Activated B cell treated with CpG ODN at 0.5 μM for 24 hours (primary cell): ENCODE measurements around the gene SHISA9. TPM values are rescaled to one million over a fixed set of nuclear protein-coding genes. Genes with fewer than 3 reads are reported as not detected.

Source experiments
- ATAC-seq: fragments of 200-7000 bp; cut with Tn5 transposase; one replicate; pipeline ENCODE4 v1.10.0; 2021; ENCODE audit warnings: low read depth, mild to moderate bottlenecking, moderate library complexity
- CTCF ChIA-PET: fragments of 350-600 bp; sonication (Branson Sonifier 250); formaldehyde crosslinking; loops from one replicate; lab custom pipeline; 2021; ENCODE audit warnings: antibody characterized with exemption; lab: Charles Lee
- POLR2A ChIA-PET: fragments of 350-600 bp; sonication (Branson Sonifier 250); formaldehyde crosslinking; loops from one replicate; lab custom pipeline; 2021; ENCODE audit warnings: antibody characterized with exemption; lab: Charles Lee
- DNase-seq: peaks from one replicate; pipeline ENCODE4 v3.0.0; 2022
- H3K27ac Mint-ChIP-seq: one replicate; pipeline ENCODE4 v1.8.0; 2020; ENCODE audit warnings: mixed read lengths
- H3K27me3 Mint-ChIP-seq: one replicate; pipeline ENCODE4 v1.8.0; 2021; ENCODE audit warnings: mixed read lengths
- H3K36me3 Mint-ChIP-seq: one replicate; pipeline ENCODE4 v1.8.0; 2021; ENCODE audit warnings: low read depth, mixed read lengths
- H3K4me1 Mint-ChIP-seq: one replicate; pipeline ENCODE4 v1.8.0; 2021; ENCODE audit warnings: mixed read lengths
- H3K4me3 Mint-ChIP-seq: one replicate; pipeline ENCODE4 v1.8.0; 2020; ENCODE audit warnings: mild to moderate bottlenecking, mixed read lengths
- H3K9me3 Mint-ChIP-seq: one replicate; pipeline ENCODE4 v1.8.0; 2020; ENCODE audit warnings: mixed read lengths
- intact Hi-C: fragments of 100-400 bp; cut with micrococcal nuclease; formaldehyde crosslinking; loops from one replicate; pipeline ENCODE4 v1.15.1; 2024
- total RNA-seq: library from RNA; stranded (reverse); gene quantifications from 2 replicates; pipeline ENCODE4 v1.2.3, GENCODE V29; 2022
- TF ChIP-seq, protein P1 (sequence below): fragments of 200-600 bp; IDR thresholded peaks from one replicate; pipeline ENCODE4 v1.8.0; 2022; ENCODE audit warnings: antibody characterized with exemption, mild to moderate bottlenecking

SHISA9 gene
- total RNA-seq, 1 donor from 2014 or later: 0.07 TPM

DNA sequence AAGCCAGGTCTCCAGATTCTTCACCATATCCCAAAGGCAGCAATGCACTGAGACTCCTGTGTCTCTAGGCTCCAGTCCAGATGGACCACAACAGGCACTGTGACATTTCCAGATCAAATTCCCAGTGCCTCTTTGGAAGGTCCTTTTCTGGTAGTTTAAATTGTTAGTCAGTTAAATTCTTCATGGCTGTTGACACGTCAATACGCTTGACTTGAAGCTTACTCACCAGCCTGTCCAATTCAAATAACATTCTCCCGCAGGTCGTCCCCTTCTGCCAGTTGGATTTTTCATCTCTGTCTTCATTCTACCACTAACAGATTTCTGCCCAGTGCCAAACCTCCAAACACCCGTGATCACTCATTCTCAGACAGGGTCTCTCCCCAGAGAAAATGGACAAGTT is 86.7 kb downstream of the SHISA9 start:
- Mint-ChIP-seq H3K36me3 (no peaks in the 10 kb centered on the region), H3K9me3 (peaks cover 3% of the 10 kb centered on the region), H3K4me3 (no peak overlapping the region), H3K4me1 (no peaks in the 10 kb centered on the region), H3K27me3 (no peaks in the 10 kb centered on the region), H3K27ac (no peak overlapping the region)
- ATAC-seq (no peak), DNase-seq (no peak)
- intact Hi-C loops: no loop called here
- ChIA-PET CTCF (no interaction called here), POLR2A (no interaction called here)
- TF ChIP-seq, protein P1, sequence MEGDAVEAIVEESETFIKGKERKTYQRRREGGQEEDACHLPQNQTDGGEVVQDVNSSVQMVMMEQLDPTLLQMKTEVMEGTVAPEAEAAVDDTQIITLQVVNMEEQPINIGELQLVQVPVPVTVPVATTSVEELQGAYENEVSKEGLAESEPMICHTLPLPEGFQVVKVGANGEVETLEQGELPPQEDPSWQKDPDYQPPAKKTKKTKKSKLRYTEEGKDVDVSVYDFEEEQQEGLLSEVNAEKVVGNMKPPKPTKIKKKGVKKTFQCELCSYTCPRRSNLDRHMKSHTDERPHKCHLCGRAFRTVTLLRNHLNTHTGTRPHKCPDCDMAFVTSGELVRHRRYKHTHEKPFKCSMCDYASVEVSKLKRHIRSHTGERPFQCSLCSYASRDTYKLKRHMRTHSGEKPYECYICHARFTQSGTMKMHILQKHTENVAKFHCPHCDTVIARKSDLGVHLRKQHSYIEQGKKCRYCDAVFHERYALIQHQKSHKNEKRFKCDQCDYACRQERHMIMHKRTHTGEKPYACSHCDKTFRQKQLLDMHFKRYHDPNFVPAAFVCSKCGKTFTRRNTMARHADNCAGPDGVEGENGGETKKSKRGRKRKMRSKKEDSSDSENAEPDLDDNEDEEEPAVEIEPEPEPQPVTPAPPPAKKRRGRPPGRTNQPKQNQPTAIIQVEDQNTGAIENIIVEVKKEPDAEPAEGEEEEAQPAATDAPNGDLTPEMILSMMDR: no peak

DNA sequence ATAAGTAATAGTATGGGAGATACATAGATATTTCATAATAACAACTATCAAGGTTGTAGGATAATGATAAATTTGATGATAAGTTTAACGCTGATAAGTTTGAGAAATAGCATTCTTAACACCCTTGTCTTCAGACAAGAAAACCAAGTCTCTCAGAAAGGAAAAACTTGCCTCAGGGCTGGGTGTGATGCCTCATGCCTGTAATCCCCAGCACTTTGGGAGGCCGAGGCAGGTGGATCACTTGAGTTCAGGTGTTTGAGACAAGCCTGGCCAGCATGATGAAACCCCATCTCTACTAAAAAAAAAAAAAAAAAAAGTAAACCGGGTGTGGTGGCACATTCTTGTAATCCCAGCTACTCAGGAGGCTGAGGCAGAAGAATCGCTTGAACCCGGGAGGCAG is 90.7 kb downstream of the SHISA9 start:
- TF ChIP-seq, protein P1: no peak
- no peaks in the 10 kb centered on the region for H3K4me1 Mint-ChIP-seq
- DNase-seq: no peak
- no peak overlapping the region for H3K4me3 Mint-ChIP-seq
- CTCF ChIA-PET: no interaction called here
- ATAC-seq: no peak
- no peaks in the 10 kb centered on the region for H3K27me3 Mint-ChIP-seq
- intact Hi-C loops: no loop called here
- H3K9me3 Mint-ChIP-seq: peaks cover 3% of the 10 kb centered on the region
- no peak overlapping the region for H3K27ac Mint-ChIP-seq
- H3K36me3 Mint-ChIP-seq: no peaks in the 10 kb centered on the region
- POLR2A ChIA-PET: no interaction called here

DNA sequence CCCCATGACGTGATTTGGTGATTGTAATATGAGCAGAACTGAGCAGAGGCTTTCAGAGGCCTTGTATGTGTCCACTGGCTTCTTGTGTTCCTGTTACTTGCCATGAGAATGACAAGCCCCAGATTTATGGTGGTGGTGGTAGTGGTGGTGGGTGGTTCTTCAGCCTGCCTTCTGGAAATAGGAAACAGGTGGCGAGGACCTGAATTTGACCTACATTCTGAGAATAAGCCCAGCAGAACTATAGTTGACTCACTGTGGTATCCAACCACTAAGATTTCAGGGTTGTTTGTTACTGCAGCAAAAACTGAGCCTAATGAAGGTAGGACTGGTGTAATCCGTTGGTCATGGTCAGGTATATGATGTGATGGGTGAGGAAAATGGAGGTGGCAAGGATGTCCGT is 93.0 kb downstream of the SHISA9 start:
- ChIA-PET CTCF (no interaction called here), POLR2A (no interaction called here)
- DNase-seq (no peak), ATAC-seq (no peak)
- TF ChIP-seq, protein P1: no peak
- H3K9me3 Mint-ChIP-seq: no peaks in the 10 kb centered on the region
- H3K27me3 Mint-ChIP-seq: no peaks in the 10 kb centered on the region
- H3K4me1 Mint-ChIP-seq: no peaks in the 10 kb centered on the region
- no peak overlapping the region for H3K27ac Mint-ChIP-seq
- no peaks in the 10 kb centered on the region for H3K36me3 Mint-ChIP-seq
- no peak overlapping the region for H3K4me3 Mint-ChIP-seq
- intact Hi-C loops: no loop called here

DNA sequence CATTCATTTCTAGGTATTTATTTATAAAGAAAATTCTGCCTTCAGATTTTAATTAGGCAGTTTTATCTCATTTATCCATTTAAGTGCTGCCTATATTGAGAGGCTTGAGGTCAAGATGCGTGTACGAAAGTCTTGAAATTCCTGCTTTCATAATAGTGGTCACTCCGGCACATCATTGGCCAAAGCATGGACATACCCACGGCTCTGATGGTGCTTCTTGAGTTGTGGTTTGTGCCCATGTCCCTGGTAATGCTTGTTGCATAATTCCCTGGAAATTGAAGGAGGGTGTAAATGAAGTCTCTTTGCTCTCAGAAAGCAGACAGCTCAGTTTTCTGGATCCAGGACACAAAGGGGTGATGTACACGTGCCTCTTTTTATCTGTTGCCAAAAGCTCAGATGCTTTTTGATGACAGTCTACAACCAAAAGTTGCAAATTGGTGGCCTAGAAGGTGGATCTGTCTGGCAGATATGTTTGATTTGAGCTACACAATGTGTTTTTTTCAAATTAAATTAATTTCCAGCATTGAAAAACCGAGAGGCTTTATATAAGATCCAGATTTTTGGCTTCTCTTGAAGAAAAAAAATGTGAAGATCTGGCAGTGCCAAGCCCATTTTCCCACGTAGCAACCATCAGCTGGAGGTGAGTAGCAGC is 94.4 kb downstream of the SHISA9 start:
- DNase-seq (no peak), ATAC-seq (no peak)
- Mint-ChIP-seq H3K36me3 (no peaks in the 10 kb centered on the region), H3K27ac (no peak overlapping the region), H3K9me3 (no peaks in the 10 kb centered on the region), H3K27me3 (no peaks in the 10 kb centered on the region), H3K4me1 (no peaks in the 10 kb centered on the region), H3K4me3 (no peak overlapping the region)
- intact Hi-C loops: no loop called here
- TF ChIP-seq, protein P1: no peak
- POLR2A ChIA-PET: no interaction called here
- CTCF ChIA-PET: no interaction called here

DNA sequence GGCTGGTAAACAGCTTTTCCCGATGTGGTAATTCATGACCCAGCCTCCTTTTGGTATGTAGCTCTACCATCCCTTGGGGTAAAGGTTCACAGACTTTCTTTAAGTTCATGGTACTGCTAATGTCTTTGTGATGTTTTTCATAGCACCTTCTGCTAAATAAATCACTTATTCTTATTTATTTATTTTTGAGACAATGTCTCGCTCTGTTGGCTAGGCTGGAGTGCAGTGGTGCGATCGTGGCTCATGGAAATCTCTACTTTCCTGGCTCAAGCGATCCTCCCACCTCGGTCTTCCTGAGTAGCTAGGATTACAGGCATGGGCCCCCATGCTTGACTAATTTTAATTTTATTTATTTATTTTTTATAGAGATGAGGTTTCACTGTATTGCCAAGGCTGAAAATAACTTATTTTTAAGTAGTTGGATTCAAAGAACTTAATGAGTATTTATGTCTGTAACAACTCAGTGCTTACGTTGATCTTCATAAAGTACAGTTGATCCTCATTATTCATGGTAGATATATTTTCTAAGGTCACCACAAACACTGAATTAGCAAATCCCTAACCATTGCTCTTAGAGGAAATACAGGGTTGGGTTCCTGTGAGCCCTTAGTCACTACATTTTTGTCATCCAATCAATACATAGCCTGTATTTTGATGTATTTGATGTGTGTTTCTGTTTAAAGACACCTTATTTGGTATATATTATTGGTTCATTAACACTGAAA is 97.1 kb downstream of the SHISA9 start:
- no peaks in the 10 kb centered on the region for H3K36me3 Mint-ChIP-seq
- peaks cover 2% of the 10 kb centered on the region for H3K27me3 Mint-ChIP-seq

More for the DNA sequence above, 97.1 kb downstream of the SHISA9 start:
- H3K27ac Mint-ChIP-seq: no peak overlapping the region
- ChIA-PET POLR2A (no interaction called here), CTCF (no interaction called here)
- DNase-seq: no peak
- intact Hi-C loops: no loop called here
- H3K4me3 Mint-ChIP-seq: no peak overlapping the region
- no peaks in the 10 kb centered on the region for H3K9me3 Mint-ChIP-seq
- TF ChIP-seq, protein P1: no peak
- H3K4me1 Mint-ChIP-seq: no peaks in the 10 kb centered on the region
- no peak for ATAC-seq
